ENCODE measurements around the gene RXFP4.
"Not testable (repeated sequence)": the region's sequence is repeated elsewhere in the genome, so short reads cannot be mapped to it uniquely, and the experiment has no call there.

The RXFP4 gene

DNA sequence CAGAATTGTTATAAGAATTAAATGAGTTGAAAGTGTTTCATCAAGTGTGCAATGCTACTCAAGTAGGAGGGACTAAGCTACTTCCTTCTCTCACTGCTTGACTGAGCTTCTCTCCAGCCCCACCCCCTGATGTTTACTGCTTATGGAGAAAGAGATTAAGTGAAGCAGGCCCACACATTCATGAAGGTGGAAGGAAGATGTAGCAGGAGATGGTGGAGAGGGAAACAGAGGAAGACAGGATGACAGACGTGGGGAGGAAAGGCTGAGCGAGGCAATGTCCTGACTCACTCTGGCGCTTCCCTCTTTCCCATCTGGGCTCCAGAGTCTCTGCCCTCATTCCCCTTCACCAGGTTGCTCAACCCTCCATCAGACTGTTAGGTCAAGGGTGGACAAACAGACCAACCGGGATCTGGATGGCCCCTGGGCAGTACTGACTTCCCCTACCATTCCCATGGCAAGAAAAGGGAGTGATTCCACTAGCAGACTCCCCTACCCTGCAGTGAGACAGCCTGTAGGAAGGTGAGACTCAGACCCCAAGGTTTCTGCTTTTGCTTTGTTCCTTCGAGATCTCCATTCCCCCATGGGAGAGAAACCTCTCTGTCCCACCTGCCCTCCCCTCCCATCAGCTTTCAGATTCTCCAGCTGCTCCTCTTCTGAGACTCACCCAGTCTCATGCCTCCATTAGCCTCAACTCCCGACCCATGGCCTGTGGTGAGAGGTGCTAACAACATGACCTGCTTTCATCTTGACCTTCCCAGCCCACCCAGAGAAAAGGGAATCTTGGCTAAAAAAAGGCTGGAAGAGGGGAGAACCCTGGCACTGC lies 40.0 kb downstream of the RXFP4 start:
- Histone ChIP-seq H3K27ac (ENCODE audit: low read depth, low read length) (no peak overlapping the region), H3K4me1 (ENCODE audit: control insufficient read depth, insufficient read depth, low read length) (peaks cover 45% of the 10 kb centered on the region), H3K9ac (ENCODE audit: low read depth, low read length) (no peak overlapping the region)

DNA sequence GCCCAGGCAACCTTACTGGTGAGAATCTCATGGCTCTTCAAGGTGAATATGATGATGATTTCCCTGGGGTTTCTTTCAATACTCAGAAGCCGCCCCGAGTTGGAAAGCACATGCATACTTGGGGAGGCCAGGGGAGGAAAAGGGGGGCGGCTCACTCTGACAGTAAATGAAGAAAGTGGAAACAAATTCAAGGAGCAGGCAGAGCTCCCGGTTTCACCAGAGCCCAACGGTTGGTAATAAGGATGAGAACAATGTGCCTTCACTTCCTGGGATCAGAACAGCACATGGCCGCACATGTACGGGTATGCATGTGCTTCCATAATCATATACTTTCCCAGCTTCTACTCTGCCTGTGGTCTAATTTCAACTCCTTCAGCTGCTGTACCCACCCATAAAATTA lies 40.7 kb downstream of the RXFP4 start:
- no peaks in the 10 kb centered on the region for H3K27me3 ChIP-seq (ENCODE audit: control insufficient read depth, insufficient read depth, low read length)
- no peak overlapping the region for H3K9ac ChIP-seq (ENCODE audit: low read depth, low read length)
- H3K27ac ChIP-seq (ENCODE audit: low read depth, low read length): no peak overlapping the region
- peaks cover 39% of the 10 kb centered on the region for H3K4me1 ChIP-seq (ENCODE audit: control insufficient read depth, insufficient read depth, low read length)
- H3K36me3 ChIP-seq (ENCODE audit: control insufficient read depth, insufficient read depth, low read length): no peaks in the 10 kb centered on the region
- no peaks in the 10 kb centered on the region for H3K9me3 ChIP-seq (ENCODE audit: control insufficient read depth, insufficient read depth, low read length)
- H3K4me3 ChIP-seq (ENCODE audit: low read depth, low read length): no peak overlapping the region

More for the DNA sequence above, 40.0 kb downstream of the RXFP4 start:
- no peaks in the 10 kb centered on the region for H3K9me3 ChIP-seq (ENCODE audit: control insufficient read depth, insufficient read depth, low read length)
- H3K36me3 ChIP-seq (ENCODE audit: control insufficient read depth, insufficient read depth, low read length): no peaks in the 10 kb centered on the region
- no peaks in the 10 kb centered on the region for H3K27me3 ChIP-seq (ENCODE audit: control insufficient read depth, insufficient read depth, low read length)
- H3K4me3 ChIP-seq (ENCODE audit: low read depth, low read length): no peak overlapping the region

DNA sequence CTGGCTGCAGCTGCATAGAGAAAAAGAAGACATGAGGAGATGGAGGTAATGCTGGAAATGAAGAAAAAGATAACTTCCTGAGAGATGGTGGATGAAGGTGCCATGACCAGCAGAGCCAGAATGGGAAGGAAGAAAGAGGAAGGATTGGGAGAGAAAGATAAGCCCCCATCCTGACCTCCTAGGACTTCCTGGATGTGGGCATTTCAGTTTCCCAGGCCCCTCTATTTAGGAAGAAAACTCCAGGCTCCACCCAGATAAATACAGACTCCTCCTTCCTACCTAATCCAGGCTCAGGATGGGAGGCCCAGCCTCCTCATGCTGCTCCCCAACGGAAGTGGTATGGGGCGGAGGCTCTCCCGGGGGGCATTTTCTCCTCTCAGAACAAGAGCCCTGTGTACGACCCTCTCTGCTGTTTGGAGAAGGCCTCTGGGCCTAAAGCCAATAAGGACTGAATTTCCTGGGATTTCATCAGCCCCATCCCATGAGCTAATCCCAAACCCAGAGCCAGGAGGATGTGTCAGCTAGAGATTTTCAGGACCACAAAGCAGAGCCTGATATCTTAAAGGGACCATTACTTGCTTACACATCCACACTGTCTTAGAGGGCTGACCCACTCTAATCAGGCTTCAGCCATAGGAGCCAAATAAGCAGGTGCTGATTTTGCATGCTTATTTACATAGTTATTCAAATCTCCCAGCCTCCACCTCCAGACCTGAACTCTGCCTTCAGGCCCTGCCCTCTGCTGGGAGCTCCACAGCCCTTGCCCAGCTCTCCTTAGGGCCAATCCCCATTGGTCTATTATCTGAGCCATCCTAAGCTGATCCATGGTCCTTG lies 42.0 kb downstream of the RXFP4 start:
- Histone ChIP-seq H3K4me1 (ENCODE audit: control insufficient read depth, insufficient read depth, low read length) (peaks cover 36% of the 10 kb centered on the region), H3K36me3 (ENCODE audit: control insufficient read depth, insufficient read depth, low read length) (no peaks in the 10 kb centered on the region), H3K27ac (ENCODE audit: low read depth, low read length) (peak overlapping the region; percentile 59), H3K9ac (ENCODE audit: low read depth, low read length) (no peak overlapping the region), H3K4me3 (ENCODE audit: low read depth, low read length) (peak overlapping the region; percentile 32), H3K9me3 (ENCODE audit: control insufficient read depth, insufficient read depth, low read length) (no peaks in the 10 kb centered on the region), H3K27me3 (ENCODE audit: control insufficient read depth, insufficient read depth, low read length) (no peaks in the 10 kb centered on the region)

DNA sequence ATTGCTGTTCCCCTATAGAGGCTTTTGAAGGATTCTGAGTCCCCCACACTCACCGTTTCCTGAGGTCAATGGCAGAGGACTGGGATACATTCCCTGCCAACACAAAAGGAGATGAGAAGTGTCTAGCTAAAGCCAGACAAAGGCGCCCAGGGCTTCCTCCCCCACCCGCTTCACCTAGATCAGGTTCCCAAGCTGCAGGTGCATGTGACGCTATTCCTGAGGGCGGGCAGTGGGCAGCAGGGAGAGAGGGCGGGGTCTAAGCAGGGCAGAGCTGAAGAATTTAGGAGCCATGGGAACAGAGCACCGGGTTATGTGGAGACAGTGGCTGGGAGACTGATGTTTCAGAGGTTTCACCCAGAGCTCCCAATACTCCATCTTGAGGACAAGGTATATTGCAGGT lies 42.9 kb downstream of the RXFP4 start:
- peaks cover 35% of the 10 kb centered on the region for H3K4me1 ChIP-seq (ENCODE audit: control insufficient read depth, insufficient read depth, low read length)
- H3K9ac ChIP-seq (ENCODE audit: low read depth, low read length): 0 out of 2 replicates have a peak overlapping the region, but pooled peaks have one; percentile 40
- H3K27me3 ChIP-seq (ENCODE audit: control insufficient read depth, insufficient read depth, low read length): no peaks in the 10 kb centered on the region
- no peaks in the 10 kb centered on the region for H3K36me3 ChIP-seq (ENCODE audit: control insufficient read depth, insufficient read depth, low read length)
- peak overlapping the region; percentile 32 for H3K4me3 ChIP-seq (ENCODE audit: low read depth, low read length)
- H3K9me3 ChIP-seq (ENCODE audit: control insufficient read depth, insufficient read depth, low read length): no peaks in the 10 kb centered on the region
- peak overlapping the region; percentile 59 for H3K27ac ChIP-seq (ENCODE audit: low read depth, low read length)

DNA sequence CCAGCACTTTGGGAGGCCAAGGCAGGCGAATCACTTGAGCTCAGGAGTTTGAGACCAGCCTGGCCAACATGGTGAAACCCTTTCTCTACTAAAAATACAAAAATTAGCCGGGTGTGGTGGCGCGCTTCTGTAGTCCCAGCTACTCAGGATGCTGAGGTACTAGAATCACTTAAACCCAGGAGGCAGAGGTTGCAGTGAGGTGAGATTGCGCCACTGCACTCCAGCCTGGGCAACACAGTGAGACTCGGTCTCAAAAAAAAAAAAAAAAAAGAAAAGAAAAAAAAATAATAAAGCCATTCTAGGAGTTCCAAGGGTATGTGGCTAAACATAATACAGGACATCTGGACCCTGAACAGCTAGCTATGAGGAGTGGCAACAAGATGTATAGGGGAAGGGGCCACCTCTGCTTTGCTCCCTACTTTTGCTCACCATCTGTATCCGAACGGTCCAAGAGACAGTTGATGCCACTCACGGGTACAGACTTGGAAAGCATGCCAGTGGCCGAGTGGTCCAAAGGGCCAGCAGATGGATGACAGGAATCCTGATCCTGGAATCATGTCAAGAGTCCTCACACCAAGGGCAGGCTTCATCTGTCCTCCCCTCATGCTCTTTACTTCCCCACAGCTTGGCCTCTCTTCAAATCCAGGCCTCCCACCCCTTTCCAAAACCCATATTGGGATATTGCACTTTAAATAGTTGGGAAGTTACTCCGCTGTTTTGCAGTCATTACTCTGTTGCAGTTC lies 43.6 kb downstream of the RXFP4 start:
- not testable (repeated sequence) for H3K27me3 ChIP-seq (ENCODE audit: control insufficient read depth, insufficient read depth, low read length); H3K27ac ChIP-seq (ENCODE audit: low read depth, low read length)
- H3K4me1 ChIP-seq (ENCODE audit: control insufficient read depth, insufficient read depth, low read length): peaks cover 28% of the 10 kb centered on the region

DNA sequence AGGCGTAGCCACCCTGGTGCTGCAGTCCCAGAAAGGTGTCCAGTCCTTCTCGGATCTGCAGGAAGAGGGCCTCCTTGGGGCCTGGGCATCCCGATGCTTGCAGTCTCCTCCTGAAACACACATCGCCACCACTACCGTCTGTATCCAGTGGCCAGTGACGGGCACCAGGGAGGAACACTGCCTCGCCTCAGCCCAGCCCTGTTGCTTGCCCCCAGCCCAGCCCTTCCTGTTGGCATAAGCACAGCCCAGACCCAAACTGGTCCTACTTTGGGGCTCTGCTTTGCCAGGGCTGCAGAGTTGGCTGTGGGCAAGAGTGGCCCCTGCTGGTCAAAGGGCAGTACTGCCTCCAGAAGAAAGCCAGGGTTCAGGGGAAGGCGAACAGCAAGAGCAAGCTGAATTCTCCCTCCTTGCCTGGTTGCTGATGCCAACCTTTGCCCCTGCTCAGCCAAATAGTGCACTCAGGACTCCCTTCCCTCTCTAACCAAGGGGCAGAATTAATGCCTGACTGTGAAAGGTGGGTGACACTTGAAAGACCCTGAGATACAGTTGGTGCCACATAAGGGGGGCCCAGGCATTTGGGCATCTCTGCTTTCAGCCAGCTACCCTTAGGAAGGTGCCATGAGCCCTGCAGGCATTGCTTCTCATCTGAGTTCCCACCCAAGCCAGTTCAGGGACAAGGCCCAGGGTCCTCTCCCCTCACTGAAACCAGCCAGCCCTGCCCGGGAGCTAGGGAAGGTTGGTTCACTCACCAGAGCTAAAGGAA lies 48.0 kb downstream of the RXFP4 start:
- H3K4me3 ChIP-seq (ENCODE audit: low read depth, low read length): no peak overlapping the region
- no peaks in the 10 kb centered on the region for H3K9me3 ChIP-seq (ENCODE audit: control insufficient read depth, insufficient read depth, low read length)
- H3K36me3 ChIP-seq (ENCODE audit: control insufficient read depth, insufficient read depth, low read length): no peaks in the 10 kb centered on the region
- H3K27ac ChIP-seq (ENCODE audit: low read depth, low read length): no peak overlapping the region
- H3K9ac ChIP-seq (ENCODE audit: low read depth, low read length): no peak overlapping the region
- H3K27me3 ChIP-seq (ENCODE audit: control insufficient read depth, insufficient read depth, low read length): no peaks in the 10 kb centered on the region
- 0 out of 2 replicates have a peak, but pooled peaks cover 4% of the 10 kb centered on the region for H3K4me1 ChIP-seq (ENCODE audit: control insufficient read depth, insufficient read depth, low read length)

More for the DNA sequence above, 43.6 kb downstream of the RXFP4 start:
- not testable (repeated sequence) for H3K36me3 ChIP-seq (ENCODE audit: control insufficient read depth, insufficient read depth, low read length); H3K9me3 ChIP-seq (ENCODE audit: control insufficient read depth, insufficient read depth, low read length); H3K9ac ChIP-seq (ENCODE audit: low read depth, low read length); H3K4me3 ChIP-seq (ENCODE audit: low read depth, low read length)

DNA sequence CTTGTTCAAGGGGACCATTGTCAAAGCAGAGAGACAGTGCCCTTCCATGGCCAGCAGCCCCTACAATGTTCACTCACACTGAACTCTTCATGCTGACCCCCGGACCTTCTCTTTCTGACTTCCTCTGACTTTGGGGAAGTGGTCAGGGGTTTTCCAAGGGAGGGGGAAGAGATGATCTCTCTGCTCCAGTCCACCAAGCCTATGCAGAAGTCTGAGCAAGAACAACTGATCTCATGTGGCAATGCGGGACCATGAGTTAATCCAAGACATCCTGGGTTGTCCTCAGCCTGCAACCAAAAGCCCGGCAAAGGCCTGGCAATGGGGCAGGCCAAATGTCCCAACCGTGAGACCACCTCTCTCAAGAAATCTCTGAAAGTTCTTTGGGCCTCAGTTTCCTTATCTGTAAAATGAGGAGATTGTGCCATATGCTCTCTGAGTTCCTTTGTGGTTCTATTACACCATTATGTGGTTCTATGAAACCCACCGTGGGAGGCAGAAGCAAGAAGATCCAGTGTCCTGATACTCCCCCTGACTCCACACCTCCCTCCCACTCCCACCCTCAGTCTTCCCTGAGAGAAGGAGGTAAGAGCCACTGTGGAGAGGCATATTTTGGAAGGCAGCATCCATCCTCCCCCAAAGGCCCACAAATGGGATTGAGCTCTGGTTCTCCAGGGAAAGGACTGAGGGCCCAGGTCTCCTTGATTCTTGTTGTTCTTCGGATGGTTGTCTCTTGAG lies 48.7 kb downstream of the RXFP4 start:
- Histone ChIP-seq H3K36me3 (ENCODE audit: control insufficient read depth, insufficient read depth, low read length) (no peaks in the 10 kb centered on the region), H3K4me1 (ENCODE audit: control insufficient read depth, insufficient read depth, low read length) (0 out of 2 replicates have a peak, but pooled peaks cover 4% of the 10 kb centered on the region), H3K9ac (ENCODE audit: low read depth, low read length) (no peak overlapping the region), H3K27me3 (ENCODE audit: control insufficient read depth, insufficient read depth, low read length) (no peaks in the 10 kb centered on the region), H3K9me3 (ENCODE audit: control insufficient read depth, insufficient read depth, low read length) (no peaks in the 10 kb centered on the region), H3K27ac (ENCODE audit: low read depth, low read length) (no peak overlapping the region), H3K4me3 (ENCODE audit: low read depth, low read length) (no peak overlapping the region)
